ENCODE results near the gene TUBB. TPM values are rescaled to one million over a fixed set of nuclear protein-coding genes. Genes with fewer than 3 reads are reported as not detected.
A peak's percentile ranks its signal among the peaks of the same experiment; 100 is the strongest.

The TUBB gene
- 100 to 1,000 TPM; 152 to 218 (median 207) TPM for total RNA-seq

DNA sequence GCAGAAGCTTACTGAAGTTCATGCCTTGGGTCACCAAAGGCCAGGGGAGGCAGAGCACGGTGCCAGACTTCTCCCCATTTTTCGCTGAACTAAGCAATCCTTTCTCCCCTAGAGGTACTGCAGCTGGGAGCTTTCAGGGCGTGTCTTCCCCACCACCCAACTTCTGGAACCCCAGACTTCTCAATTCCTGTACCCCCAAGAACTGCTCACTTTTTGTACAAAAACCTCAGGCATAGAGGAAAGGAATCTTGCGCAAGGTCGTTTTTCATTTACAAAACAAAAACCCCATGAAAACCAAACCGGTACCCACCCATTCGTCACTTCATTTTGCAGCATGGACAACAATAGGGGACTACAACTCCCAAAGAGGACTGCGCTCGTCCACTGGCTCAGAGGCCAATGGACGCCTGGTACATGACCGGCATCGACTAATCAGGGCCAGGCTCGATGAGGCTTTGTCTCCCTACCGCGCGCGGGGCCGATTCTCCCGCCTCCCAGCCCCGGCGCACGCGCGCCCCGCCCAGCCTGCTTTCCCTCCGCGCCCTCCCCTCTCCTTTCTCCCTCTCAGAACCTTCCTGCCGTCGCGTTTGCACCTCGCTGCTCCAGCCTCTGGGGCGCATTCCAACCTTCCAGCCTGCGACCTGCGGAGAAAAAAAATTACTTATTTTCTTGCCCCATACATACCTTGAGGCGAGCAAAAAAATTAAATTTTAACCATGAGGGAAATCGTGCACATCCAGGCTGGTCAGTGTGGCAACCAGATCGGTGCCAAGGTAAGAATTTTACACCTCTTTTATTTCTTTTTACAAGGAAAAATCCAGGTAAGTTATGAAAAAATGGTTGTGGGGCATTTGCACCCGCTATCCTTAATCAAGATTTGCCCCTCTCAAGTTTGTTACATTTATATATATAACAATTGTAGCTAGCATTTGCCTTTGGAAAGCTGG lies at the start of gene TUBB:
Gene TUBB (plus strand): TSS at position 562 of the 947 bp plus-strand sequence. CDS start 155 bp downstream, at position 717.
- DNase-seq (ENCODE audit: low spot score in 2 of 2), result peak; percentile 92
- 0% methylated on average over 38 of the region's 38 CpGs for WGBS, 2 donors
- TF ChIP-seq POLR2A (IDR thresholded peaks at IDR 0.05) (peak; percentile 74 to 91), CTCF (IDR thresholded peaks at IDR 0.05) (peak in 2 of 5 experiments; percentile 10 to 34), EP300 (IDR thresholded peaks at IDR 0.05) (peak; percentile 67 to 95)
- Histone ChIP-seq H3K27ac (peak within 1 kb of the TSS; percentile 82 to 99 (median 94)), H3K9me3 (no peaks in the 10 kb centered on the region), H3K27me3 (no peaks in the 10 kb centered on the region), H3K36me3 (peaks cover 0 to 26% (median 24%) of the 10 kb centered on the region in 3 donors), H3K4me3 (peak within 1 kb of the TSS; percentile 68 to 95 (median 82)), H3K4me1 (peaks cover 0 to 64% (median 24%) of the 10 kb centered on the region in 4 donors)

- peaks cover 0 to 58% (median 12%) of the 10 kb centered on the region in 3 donors for H3K36me3 ChIP-seq
- peaks cover 0 to 30% (median 10%) of the 10 kb centered on the region in 4 donors for H3K4me1 ChIP-seq
- DNase-seq (ENCODE audit: low spot score in 2 of 2), result no peak
- no peak overlapping the region for H3K27ac ChIP-seq
- 85 to 86% methylated on average over 27 of the region's 27 CpGs for WGBS, 2 donors
- TF ChIP-seq CTCF (IDR thresholded peaks at IDR 0.05), result no peak
- TF ChIP-seq EP300 (IDR thresholded peaks at IDR 0.05), result no peak
- no peak for TF ChIP-seq POLR2A (IDR thresholded peaks at IDR 0.05)
- no peak overlapping the region for H3K4me3 ChIP-seq
- no peaks in the 10 kb centered on the region for H3K9me3 ChIP-seq
- H3K27me3 ChIP-seq, result no peaks in the 10 kb centered on the region
These were observed 49.2 kb upstream of the TUBB start for GRCh38 chr6:30670760-30671527.

DNA sequence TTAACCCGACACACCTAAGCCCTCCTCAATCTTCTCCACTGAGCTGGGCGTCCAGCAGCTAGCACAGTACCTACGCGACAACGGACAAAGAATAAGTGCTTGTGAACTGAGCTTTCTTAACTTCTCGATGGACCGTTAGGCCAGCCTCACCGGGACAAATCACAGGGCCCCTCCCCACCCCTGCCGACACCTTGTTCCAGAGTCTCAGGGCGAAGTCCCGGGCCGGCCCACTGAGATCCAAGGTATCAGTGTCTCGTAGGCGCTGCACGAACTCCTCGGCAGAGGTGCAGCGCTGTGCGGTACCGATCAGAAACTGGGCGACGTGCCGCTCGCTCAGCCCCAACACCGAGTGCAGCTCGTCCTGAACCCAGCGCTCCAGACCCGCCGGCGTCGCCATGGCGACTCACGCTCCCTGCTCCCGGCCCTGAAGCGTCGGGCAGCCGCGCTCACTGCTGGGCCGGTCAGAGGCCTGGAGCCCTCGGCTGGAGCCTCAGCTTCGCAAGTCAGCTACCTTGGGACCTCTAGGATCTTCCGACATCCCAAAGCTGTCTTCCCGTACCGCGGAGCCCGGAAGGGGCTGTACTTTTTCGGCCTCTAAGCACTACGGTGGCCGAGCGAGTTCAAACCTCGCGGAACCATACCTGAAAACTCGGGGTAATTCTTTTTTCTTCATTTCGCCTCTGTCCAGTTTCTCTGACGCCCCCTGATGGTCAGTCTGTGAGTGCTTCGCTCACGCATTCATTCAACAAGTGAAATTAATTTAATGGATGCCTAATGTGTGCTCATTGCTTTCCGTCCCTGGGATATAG lies 47.5 kb upstream of the TUBB start, which contains the start of gene DHX16:
Gene DHX16 (minus strand): TSS at position 562 of the 809 bp plus-strand sequence. CDS start 165 bp downstream, at position 397.
- peak within 1 kb of the TSS; percentile 73 to 87 (median 78) for H3K4me3 ChIP-seq
- peak within 1 kb of the TSS; percentile 57 to 85 (median 74) for H3K27ac ChIP-seq
- no peaks in the 10 kb centered on the region for H3K27me3 ChIP-seq
- peaks cover 2 to 58% (median 25%) of the 10 kb centered on the region in 3 donors for H3K36me3 ChIP-seq
- TF ChIP-seq CTCF (IDR thresholded peaks at IDR 0.05) (peak; percentile 58 to 92 (median 84)), EP300 (IDR thresholded peaks at IDR 0.05) (peak; percentile 85 to 94), POLR2A (IDR thresholded peaks at IDR 0.05) (peak in 1 of 2 donors; percentile 17)
- 1% methylated on average over 31 to 36 of the region's 57 CpGs for WGBS, 2 donors
- H3K9me3 ChIP-seq, result no peaks in the 10 kb centered on the region
- peak; percentile 95 to 100 for DNase-seq (ENCODE audit: low spot score in 2 of 2)
- peaks cover 0 to 30% (median 10%) of the 10 kb centered on the region in 4 donors for H3K4me1 ChIP-seq

- 72 to 79% methylated on average over 10 of the region's 10 CpGs for WGBS, 2 donors
- no peaks in the 10 kb centered on the region for H3K9me3 ChIP-seq
- peaks cover 0 to 45% (median 33%) of the 10 kb centered on the region in 4 donors for H3K4me1 ChIP-seq
- H3K27me3 ChIP-seq, result no peaks in the 10 kb centered on the region
- DNase-seq (ENCODE audit: low spot score in 2 of 2), result no peak
- H3K27ac ChIP-seq, result no peak overlapping the region
- peaks cover 5 to 52% (median 13%) of the 10 kb centered on the region in 3 donors for H3K36me3 ChIP-seq
- TF ChIP-seq EP300 (IDR thresholded peaks at IDR 0.05), result no peak
- no peak for TF ChIP-seq CTCF (IDR thresholded peaks at IDR 0.05)
- no peak for TF ChIP-seq POLR2A (IDR thresholded peaks at IDR 0.05)
- H3K4me3 ChIP-seq, result no peak overlapping the region
These were observed 43.4 kb upstream of the TUBB start for GRCh38 chr6:30676660-30677285.
